Gastrocnemius medialis (tissue), 4 donors: ENCODE data around the gene GRM4. TPM values are rescaled to one million over a fixed set of nuclear protein-coding genes. Genes with fewer than 3 reads are reported as not detected.

Experiments
- ATAC-seq, 2 donors: fragments of 150-250 bp; one replicate each; pipeline ENCODE4 v1.9.1; 2016
- DNase-seq, 2 donors: peaks; one replicate each; pipeline ENCODE4 v3.0.0-alpha.2; 2019
- H3K27ac ChIP-seq, 4 donors: fragments of 200-600 bp; sonication (generic); 1 replicate in 1 of 4; 2 replicates in 3 of 4; pipeline ENCODE4 v1.5.1; 2016 to 2018; ENCODE audit warnings: mild to moderate bottlenecking in 2 of 4, moderate library complexity in 1 of 4
- H3K27me3 ChIP-seq, 3 donors: fragments of 200-600 bp; sonication (generic) in 2 of 3; 1 replicate in 1 of 3; 2 replicates in 2 of 3; pipeline versions ENCODE4 v1.5.1 to v1.6.0; 2016 to 2019; ENCODE audit warnings: mild to moderate bottlenecking in 1 of 3, moderate library complexity in 1 of 3
- H3K36me3 ChIP-seq, 2 donors: fragments of 200-600 bp; sonication (generic) in 1 of 2; one replicate each; pipeline ENCODE4 v1.5.1; 2017 to 2018
- H3K4me1 ChIP-seq, 2 donors: fragments of 200-600 bp; sonication (generic) in 1 of 2; one replicate each; pipeline ENCODE4 v1.5.1; 2016 to 2017; ENCODE audit warnings: mild to moderate bottlenecking in 2 of 2
- H3K4me3 ChIP-seq, 4 donors: fragments of 200-600 bp; sonication (generic) in 3 of 4; 1 replicate in 1 of 4; 2 replicates in 3 of 4; pipeline ENCODE4 v1.5.1; 2016 to 2019; ENCODE audit warnings: mild to moderate bottlenecking in 2 of 4
- H3K9me3 ChIP-seq, 3 donors: fragments of 200-600 bp; sonication (generic) in 2 of 3; 1 replicate in 1 of 3; 2 replicates in 2 of 3; pipeline ENCODE4 v1.5.1; 2016 to 2019
- CTCF ChIP-seq, 5 experiments: fragments of 450-650 bp in 3 of 5; fragments of 200-600 bp in 2 of 5; sonication (generic) in 2 of 5; IDR thresholded peaks in 4 of 5; conservative IDR thresholded peaks in 1 of 5; 1 replicate in 4 of 5; 2 replicates in 1 of 5; pipeline ENCODE4 v1.5.1; 2016 to 2019; ENCODE audit warnings: antibody characterized with exemption in 5 of 5, mild to moderate bottlenecking in 3 of 5, moderate library complexity in 3 of 5
- POLR2A ChIP-seq, 2 donors: fragments of 450-650 bp; IDR thresholded peaks; one replicate each; pipeline ENCODE4 v1.6.1; 2017; ENCODE audit warnings: antibody characterized with exemption in 2 of 2, mild to moderate bottlenecking in 2 of 2, moderate library complexity in 2 of 2
- in situ Hi-C, 4 donors: fragments of 200-750 bp; cut with MboI; loops; one replicate each; pipeline versions ENCODE4 v1.15.0 to v1.8.0; 2017; ENCODE audit warnings: low sequenced_read_pairs in 4 of 4
- intact Hi-C: fragments of 100-400 bp; cut with DNase I; formaldehyde crosslinking; loops from one replicate; pipeline ENCODE4 v1.15.1; 2023; ENCODE audit warnings: low total_unique reads
- total RNA-seq, 4 donors: library from RNA; depleted of rRNA; stranded (reverse); fragments of >200 nt; gene quantifications; one replicate each; pipeline versions ENCODE4 v1.1.0 to v1.2.3, GENCODE V29; 2016

GRM4 gene
- total RNA-seq, 4 donors from 2014 or later = 0.03 TPM; not detected in 3

- Histone ChIP-seq H3K4me3 (no peak overlapping the region), H3K9me3 (no peaks in the 10 kb centered on the region), H3K27me3 (peaks cover 0 to 5% (median 4%) of the 10 kb centered on the region in 3 donors)
These were observed 30.0 kb downstream of the GRM4 start for GRCh38 chr6:34115915-34116314.

GRCh38 chr6:34115403-34115795 is 30.5 kb downstream of the GRM4 start:
- peaks cover 0 to 5% (median 4%) of the 10 kb centered on the region in 3 donors for H3K27me3 ChIP-seq

More at GRCh38 chr6:34115915-34116314, 30.0 kb downstream of the GRM4 start:
- no peak for ATAC-seq
- TF ChIP-seq CTCF (IDR thresholded peaks at IDR 0.05 in 4 of 5, conservative IDR thresholded peaks at IDR 0.05 in 1 of 5) (no peak), POLR2A (IDR thresholded peaks at IDR 0.05) (no peak)
- H3K36me3 ChIP-seq = no peaks in the 10 kb centered on the region
- DNase-seq = no peak
- H3K4me1 ChIP-seq = no peaks in the 10 kb centered on the region
- intact Hi-C loops (no loop called here), in situ Hi-C loops (no loop called here)
- no peak overlapping the region for H3K27ac ChIP-seq

GRCh38 chr6:34114695-34115402 is 31.0 kb downstream of the GRM4 start:
- ATAC-seq (no peak), DNase-seq (no peak)
- Histone ChIP-seq H3K27ac (no peak overlapping the region), H3K4me1 (no peaks in the 10 kb centered on the region), H3K36me3 (no peaks in the 10 kb centered on the region), H3K9me3 (no peaks in the 10 kb centered on the region), H3K27me3 (peaks cover 0 to 5% (median 4%) of the 10 kb centered on the region in 3 donors), H3K4me3 (no peak overlapping the region)
- intact Hi-C loops (no loop called here), in situ Hi-C loops (no loop called here)
- TF ChIP-seq POLR2A (IDR thresholded peaks at IDR 0.05) = no peak
- TF ChIP-seq CTCF (IDR thresholded peaks at IDR 0.05 in 4 of 5, conservative IDR thresholded peaks at IDR 0.05 in 1 of 5) = no peak

More at GRCh38 chr6:34115403-34115795, 30.5 kb downstream of the GRM4 start:
- no peak for TF ChIP-seq POLR2A (IDR thresholded peaks at IDR 0.05)
- no peak for TF ChIP-seq CTCF (IDR thresholded peaks at IDR 0.05 in 4 of 5, conservative IDR thresholded peaks at IDR 0.05 in 1 of 5)
- H3K36me3 ChIP-seq = no peaks in the 10 kb centered on the region
- intact Hi-C loops (no loop called here), in situ Hi-C loops (no loop called here)
- DNase-seq (no peak), ATAC-seq (no peak)
- no peak overlapping the region for H3K4me3 ChIP-seq
- H3K27ac ChIP-seq = no peak overlapping the region
- no peaks in the 10 kb centered on the region for H3K9me3 ChIP-seq
- no peaks in the 10 kb centered on the region for H3K4me1 ChIP-seq

GRCh38 chr6:34113532-34113931 is 32.4 kb downstream of the GRM4 start:
- ATAC-seq = no peak
- H3K36me3 ChIP-seq = no peaks in the 10 kb centered on the region
- H3K4me3 ChIP-seq = no peak overlapping the region
- TF ChIP-seq POLR2A (IDR thresholded peaks at IDR 0.05) = no peak
- H3K27ac ChIP-seq = no peak overlapping the region
- peaks cover 0 to 5% (median 4%) of the 10 kb centered on the region in 3 donors for H3K27me3 ChIP-seq
- no peaks in the 10 kb centered on the region for H3K4me1 ChIP-seq
- no peak for DNase-seq
- no peaks in the 10 kb centered on the region for H3K9me3 ChIP-seq
- intact Hi-C loops = no loop called here
- in situ Hi-C loops = no loop called here

- no peaks in the 10 kb centered on the region for H3K9me3 ChIP-seq
- peaks cover 0 to 5% (median 4%) of the 10 kb centered on the region in 3 donors for H3K27me3 ChIP-seq
- intact Hi-C loops = no loop called here
- H3K27ac ChIP-seq = no peak overlapping the region
- H3K36me3 ChIP-seq = no peaks in the 10 kb centered on the region
- H3K4me1 ChIP-seq = no peaks in the 10 kb centered on the region
- TF ChIP-seq CTCF (IDR thresholded peaks at IDR 0.05 in 4 of 5, conservative IDR thresholded peaks at IDR 0.05 in 1 of 5) (no peak), POLR2A (IDR thresholded peaks at IDR 0.05) (no peak)
- H3K4me3 ChIP-seq = no peak overlapping the region
- in situ Hi-C loops = no loop called here
- DNase-seq (no peak), ATAC-seq (no peak)
These were observed 33.8 kb downstream of the GRM4 start for GRCh38 chr6:34112126-34112525.
